Measurements from ENCODE around the gene CEP85L.
A peak's percentile ranks its signal among the peaks of the same experiment; 100 is the strongest.

Gene CEP85L

DNA sequence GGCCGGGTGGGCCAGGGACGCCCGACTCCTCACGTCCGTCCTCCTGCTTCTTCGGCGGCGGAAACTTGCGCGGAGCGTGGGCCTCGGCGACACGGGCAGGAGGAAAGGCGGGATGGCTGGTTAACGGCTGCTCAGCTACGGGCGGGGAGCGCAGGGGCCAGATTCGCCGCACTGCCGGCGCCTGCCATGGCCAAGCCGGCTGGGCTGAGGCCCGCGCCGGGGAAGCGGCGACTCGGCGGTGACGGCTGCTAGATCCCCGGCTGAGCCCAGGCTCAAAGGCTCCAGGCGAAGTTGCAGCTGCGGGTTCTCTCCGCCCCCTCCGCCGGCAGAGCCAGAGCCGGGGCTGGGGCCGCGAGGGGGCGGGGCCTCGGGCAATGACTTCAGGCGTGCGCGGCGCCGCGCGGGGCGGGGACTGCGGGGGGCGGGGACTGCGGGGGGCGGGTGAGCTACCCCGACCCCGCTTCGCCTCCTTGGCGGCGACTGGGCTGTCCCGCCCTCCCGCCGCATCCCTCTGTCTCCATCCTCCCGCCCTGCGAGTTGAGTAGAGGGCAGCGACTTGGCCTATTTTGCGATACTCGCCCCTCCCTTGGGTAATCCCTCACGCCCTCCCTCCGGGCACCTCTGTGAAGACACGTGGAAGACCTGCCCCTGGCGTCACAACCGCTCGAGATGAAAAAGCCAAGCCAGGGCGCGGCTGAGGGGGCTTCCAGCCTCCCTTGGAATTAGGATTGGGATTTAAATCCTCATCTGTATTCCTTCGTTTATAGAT lies at the start of gene CEP85L:
TSS of gene CEP85L (minus strand) at position 310 of the 769 bp plus-strand sequence. CDS start 322 bp downstream, outside the sequence.
- Mint-ChIP-seq H3K4me1 (peaks cover 61% of the 10 kb centered on the region), H3K9me3 (no peaks in the 10 kb centered on the region), H3K4me3 (peak within 1 kb of the TSS; percentile 93), H3K36me3 (peaks cover 3% of the 10 kb centered on the region), H3K27ac (peak within 1 kb of the TSS; percentile 96), H3K27me3 (no peaks in the 10 kb centered on the region)

DNA sequence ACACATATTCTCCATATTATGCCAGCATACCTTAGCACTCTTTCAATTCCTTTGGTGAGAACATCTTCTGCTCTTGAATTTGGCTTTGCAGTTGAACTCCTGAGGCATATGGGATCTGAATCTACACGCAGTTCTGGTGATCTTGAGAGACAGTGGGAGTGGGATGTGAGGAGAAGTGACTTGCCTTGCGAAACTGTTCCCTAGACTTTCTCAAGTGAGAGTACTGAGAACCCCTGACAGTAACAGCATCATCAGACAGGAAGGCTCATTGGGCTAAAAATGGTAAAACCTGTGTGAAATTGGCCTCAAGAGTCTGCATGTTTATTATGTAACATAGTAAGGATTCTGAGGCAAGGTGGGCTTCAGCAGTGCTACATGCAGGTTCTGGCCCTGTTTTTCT lies 49.1 kb upstream of the CEP85L start:
- H3K27ac Mint-ChIP-seq: peak overlapping the region; percentile 10
- H3K4me1 Mint-ChIP-seq: peaks cover 86% of the 10 kb centered on the region
- H3K9me3 Mint-ChIP-seq: no peaks in the 10 kb centered on the region
- H3K36me3 Mint-ChIP-seq: peaks cover 23% of the 10 kb centered on the region
- no peaks in the 10 kb centered on the region for H3K27me3 Mint-ChIP-seq
- H3K4me3 Mint-ChIP-seq: no peak overlapping the region

DNA sequence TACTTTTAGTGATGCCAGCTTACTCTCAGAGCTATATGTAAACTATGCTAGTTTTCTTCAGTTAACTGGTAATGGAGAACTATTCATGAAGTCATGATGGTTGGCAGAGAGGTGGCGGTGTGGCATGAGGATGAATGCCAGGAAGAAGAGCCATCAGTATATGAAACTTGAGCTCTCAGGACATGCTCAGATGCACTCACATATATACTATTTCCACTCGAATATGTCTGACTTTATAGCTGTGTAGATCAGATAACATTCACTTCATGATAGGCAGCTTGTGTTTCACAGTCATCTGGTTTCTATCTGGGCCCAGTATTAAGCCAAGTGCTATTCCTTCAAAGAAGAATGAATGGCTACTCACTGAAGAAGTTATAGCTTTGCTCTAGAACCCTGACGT lies 46.2 kb upstream of the CEP85L start:
- Mint-ChIP-seq H3K27me3 (no peaks in the 10 kb centered on the region), H3K4me3 (no peak overlapping the region), H3K27ac (peak overlapping the region; percentile 51), H3K9me3 (no peaks in the 10 kb centered on the region), H3K4me1 (peaks cover 90% of the 10 kb centered on the region), H3K36me3 (peaks cover 19% of the 10 kb centered on the region)

- Mint-ChIP-seq H3K4me3 (peak overlapping the region; percentile 23), H3K4me1 (peaks cover 92% of the 10 kb centered on the region), H3K36me3 (peaks cover 13% of the 10 kb centered on the region), H3K27ac (peak overlapping the region; percentile 12), H3K9me3 (no peaks in the 10 kb centered on the region), H3K27me3 (no peaks in the 10 kb centered on the region)
These were observed 44.9 kb upstream of the CEP85L start for GRCh38 chr6:118696271-118696670.

GRCh38 chr6:118693562-118693961 lies 42.2 kb upstream of the CEP85L start:
- Mint-ChIP-seq H3K4me3 (no peak overlapping the region), H3K27ac (peak overlapping the region; percentile 13), H3K9me3 (no peaks in the 10 kb centered on the region), H3K36me3 (peaks cover 18% of the 10 kb centered on the region), H3K4me1 (peaks cover 93% of the 10 kb centered on the region), H3K27me3 (no peaks in the 10 kb centered on the region)

DNA sequence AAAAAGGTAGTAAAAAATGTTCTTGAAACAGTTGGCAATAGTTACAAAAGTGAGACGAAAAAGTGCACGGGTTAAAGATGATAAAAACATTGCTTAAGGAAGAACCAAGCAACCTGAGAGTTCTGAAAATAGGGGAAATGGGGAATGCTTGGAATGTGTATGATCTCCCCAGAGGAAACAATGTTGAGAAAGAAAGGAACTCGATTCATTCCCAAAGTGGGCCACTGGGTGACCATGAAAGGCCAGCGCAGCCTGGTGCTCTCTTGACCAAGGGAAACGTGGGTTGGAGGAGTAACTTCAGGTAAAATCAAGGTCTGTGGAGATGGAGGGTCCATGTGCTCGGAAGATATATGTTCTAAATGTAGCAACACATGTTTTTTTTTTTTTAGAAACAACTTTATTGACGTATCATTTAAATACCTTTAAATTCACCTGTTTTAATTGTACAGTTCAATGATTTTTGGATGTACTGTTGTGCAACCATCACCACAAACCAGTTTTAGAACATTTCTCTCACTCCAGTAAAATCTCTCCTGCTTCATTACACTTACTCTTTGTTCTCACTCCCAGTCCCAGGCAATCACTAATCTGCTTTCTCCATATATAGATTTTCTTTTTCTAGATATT lies 34.5 kb upstream of the CEP85L start:
- H3K36me3 Mint-ChIP-seq: peaks cover 18% of the 10 kb centered on the region
- peak overlapping the region; percentile 56 for H3K4me3 Mint-ChIP-seq
- H3K9me3 Mint-ChIP-seq: no peaks in the 10 kb centered on the region
- peak overlapping the region; percentile 89 for H3K27ac Mint-ChIP-seq
- no peaks in the 10 kb centered on the region for H3K27me3 Mint-ChIP-seq
- H3K4me1 Mint-ChIP-seq: peaks cover 79% of the 10 kb centered on the region

GRCh38 chr6:118683881-118684872 lies 32.8 kb upstream of the CEP85L start:
- Mint-ChIP-seq H3K4me3 (peak overlapping the region; percentile 47), H3K9me3 (no peaks in the 10 kb centered on the region), H3K27ac (peak overlapping the region; percentile 90), H3K27me3 (no peaks in the 10 kb centered on the region), H3K4me1 (peaks cover 78% of the 10 kb centered on the region), H3K36me3 (peaks cover 10% of the 10 kb centered on the region)

DNA sequence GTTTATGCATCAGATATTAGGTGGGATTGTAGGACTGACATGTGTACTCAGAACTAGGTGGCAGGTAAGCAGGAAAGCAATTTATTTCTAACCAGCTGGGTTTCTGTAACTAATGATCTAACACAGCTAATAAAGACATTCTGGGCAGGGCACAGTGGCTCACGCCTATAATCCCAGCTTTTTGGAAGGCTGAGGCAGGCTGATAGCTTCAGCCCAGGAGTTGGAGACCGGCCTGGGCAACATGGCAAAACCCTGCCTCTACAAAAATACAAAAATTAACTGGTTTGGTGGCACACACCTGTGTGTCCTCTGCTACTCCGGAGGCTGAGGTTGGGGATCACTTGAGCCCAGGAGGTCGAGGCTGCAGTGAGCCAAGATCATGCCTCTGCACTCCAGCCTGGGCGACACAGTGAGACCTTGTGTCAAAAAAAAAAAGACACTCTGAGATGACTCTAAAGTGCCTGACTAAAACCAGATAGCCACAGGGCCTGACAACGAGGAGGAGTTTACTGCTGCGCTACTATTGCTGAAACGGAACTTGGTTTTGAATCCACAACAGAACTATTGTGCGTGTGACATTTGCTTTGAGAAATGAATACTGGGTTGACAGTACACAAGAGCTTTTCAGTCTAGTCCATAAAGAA lies 29.2 kb upstream of the CEP85L start:
- H3K4me1 Mint-ChIP-seq: peaks cover 81% of the 10 kb centered on the region
- H3K9me3 Mint-ChIP-seq: peaks cover 9% of the 10 kb centered on the region
- peak overlapping the region; percentile 51 for H3K4me3 Mint-ChIP-seq
- H3K36me3 Mint-ChIP-seq: peaks cover 10% of the 10 kb centered on the region
- H3K27ac Mint-ChIP-seq: peak overlapping the region; percentile 90
- H3K27me3 Mint-ChIP-seq: no peaks in the 10 kb centered on the region

GRCh38 chr6:118679327-118679901 lies 28.0 kb upstream of the CEP85L start:
- Mint-ChIP-seq H3K4me1 (peaks cover 81% of the 10 kb centered on the region), H3K36me3 (peaks cover 9% of the 10 kb centered on the region), H3K27ac (peak overlapping the region; percentile 69), H3K9me3 (peaks cover 9% of the 10 kb centered on the region), H3K27me3 (no peaks in the 10 kb centered on the region), H3K4me3 (peak overlapping the region; percentile 12)

DNA sequence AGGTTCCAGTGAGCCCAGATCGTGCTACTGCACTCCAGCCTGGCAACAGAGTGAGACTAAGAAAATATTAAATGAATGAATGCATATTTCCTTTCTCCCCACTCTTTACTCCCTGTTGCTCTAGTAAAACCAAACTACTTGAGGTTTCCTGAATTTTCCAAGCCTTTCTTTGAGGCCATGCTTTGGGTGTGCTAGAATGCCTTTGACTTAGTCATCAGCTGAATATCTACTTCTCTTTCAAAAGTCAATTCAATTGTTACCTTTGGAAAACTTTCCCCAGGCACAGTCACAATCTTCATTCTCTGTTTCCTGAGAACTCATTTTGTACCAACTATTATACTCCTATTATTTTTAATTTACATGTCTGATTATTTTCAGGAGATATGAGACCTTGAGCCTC lies 27.5 kb upstream of the CEP85L start:
- Mint-ChIP-seq H3K9me3 (peaks cover 9% of the 10 kb centered on the region), H3K4me3 (no peak overlapping the region), H3K4me1 (peaks cover 80% of the 10 kb centered on the region), H3K27me3 (no peaks in the 10 kb centered on the region), H3K27ac (peak overlapping the region; percentile 69), H3K36me3 (peaks cover 10% of the 10 kb centered on the region)

- Mint-ChIP-seq H3K36me3 (peaks cover 8% of the 10 kb centered on the region), H3K4me3 (no peak overlapping the region), H3K9me3 (peaks cover 9% of the 10 kb centered on the region), H3K27me3 (no peaks in the 10 kb centered on the region), H3K4me1 (peaks cover 80% of the 10 kb centered on the region), H3K27ac (peak overlapping the region; percentile 37)
These were observed 25.8 kb upstream of the CEP85L start for GRCh38 chr6:118677193-118677592.

DNA sequence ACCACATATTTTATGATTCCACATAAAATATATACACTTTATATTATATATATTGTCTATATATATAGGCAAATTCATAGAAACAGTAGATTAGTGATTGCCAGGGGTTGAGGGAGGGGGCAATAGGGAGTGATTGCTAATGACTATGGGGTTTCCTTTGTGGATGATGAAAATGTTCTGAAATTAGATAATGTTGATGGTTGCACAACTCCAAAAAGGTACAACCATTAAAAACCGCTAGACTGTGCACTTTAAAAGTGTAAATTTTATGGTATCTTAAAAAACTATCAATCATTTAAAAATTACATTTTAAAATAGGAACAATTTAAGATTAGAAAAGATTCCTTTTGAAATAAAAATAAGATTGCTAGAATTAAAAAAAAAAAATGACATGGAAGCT lies 23.8 kb upstream of the CEP85L start:
- Mint-ChIP-seq H3K9me3 (peaks cover 9% of the 10 kb centered on the region), H3K27me3 (no peaks in the 10 kb centered on the region), H3K4me3 (no peak overlapping the region), H3K27ac (no peak overlapping the region), H3K4me1 (peaks cover 86% of the 10 kb centered on the region), H3K36me3 (peaks cover 8% of the 10 kb centered on the region)

- peaks cover 9% of the 10 kb centered on the region for H3K9me3 Mint-ChIP-seq
- H3K36me3 Mint-ChIP-seq: peaks cover 8% of the 10 kb centered on the region
- H3K27me3 Mint-ChIP-seq: no peaks in the 10 kb centered on the region
- no peak overlapping the region for H3K27ac Mint-ChIP-seq
- no peak overlapping the region for H3K4me3 Mint-ChIP-seq
- H3K4me1 Mint-ChIP-seq: peaks cover 88% of the 10 kb centered on the region
These were observed 23.4 kb upstream of the CEP85L start for GRCh38 chr6:118674772-118675171.

DNA sequence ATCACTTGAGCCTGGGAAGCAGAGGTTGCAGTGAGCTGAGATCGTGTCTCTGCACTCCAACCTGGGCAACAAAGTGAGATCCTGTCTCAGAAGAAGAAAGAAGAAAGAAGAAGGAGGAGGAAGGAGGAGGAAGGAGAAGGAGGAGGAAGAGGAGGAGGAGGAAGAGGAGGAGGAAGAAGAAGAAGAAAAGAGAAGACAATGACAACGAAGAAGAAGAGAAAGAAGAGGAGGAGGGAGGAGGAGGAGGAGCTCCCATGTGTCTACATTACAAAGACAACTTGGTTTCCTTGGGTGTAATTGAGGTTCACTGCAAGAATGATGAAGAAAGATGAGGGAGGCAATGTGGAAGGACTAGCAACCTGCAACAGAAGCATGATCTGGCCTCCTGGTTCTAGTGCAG lies 21.3 kb upstream of the CEP85L start:
- Mint-ChIP-seq H3K9me3 (peaks cover 6% of the 10 kb centered on the region), H3K4me3 (no peak overlapping the region), H3K27ac (peak overlapping the region; percentile 72), H3K27me3 (no peaks in the 10 kb centered on the region), H3K4me1 (peaks cover 91% of the 10 kb centered on the region), H3K36me3 (peaks cover 6% of the 10 kb centered on the region)

- peaks cover 3% of the 10 kb centered on the region for H3K36me3 Mint-ChIP-seq
- peak overlapping the region; percentile 93 for H3K27ac Mint-ChIP-seq
- peaks cover 94% of the 10 kb centered on the region for H3K4me1 Mint-ChIP-seq
These were observed 18.2 kb upstream of the CEP85L start for GRCh38 chr6:118669561-118669960.

More at GRCh38 chr6:118669561-118669960, 18.2 kb upstream of the CEP85L start:
- Mint-ChIP-seq H3K27me3 (no peaks in the 10 kb centered on the region), H3K9me3 (no peaks in the 10 kb centered on the region), H3K4me3 (no peak overlapping the region)

Measured in activated naive CD4-positive, alpha-beta T cell treated with anti-CD3 and anti-CD28 coated beads, Interleukin-2, amount 50 U/mL, for 24 hours (primary cell).